ENCODE results near the gene PIM3.

The PIM3 gene

GRCh38 chr22:49922484-49922883 lies 38.1 kb upstream of the PIM3 start:
- no peak for DNase-seq (ENCODE audit: low read depth, low spot score)
- TF ChIP-seq CTCF (IDR thresholded peaks at IDR 0.05; ENCODE audit: insufficient read depth, low read length, missing control alignments): no peak
- ChIA-PET CTCF (no interaction called here), POLR2A (no interaction called here)
- no peak overlapping the region for H3K4me3 ChIP-seq (ENCODE audit: low read depth, low read length)

DNA sequence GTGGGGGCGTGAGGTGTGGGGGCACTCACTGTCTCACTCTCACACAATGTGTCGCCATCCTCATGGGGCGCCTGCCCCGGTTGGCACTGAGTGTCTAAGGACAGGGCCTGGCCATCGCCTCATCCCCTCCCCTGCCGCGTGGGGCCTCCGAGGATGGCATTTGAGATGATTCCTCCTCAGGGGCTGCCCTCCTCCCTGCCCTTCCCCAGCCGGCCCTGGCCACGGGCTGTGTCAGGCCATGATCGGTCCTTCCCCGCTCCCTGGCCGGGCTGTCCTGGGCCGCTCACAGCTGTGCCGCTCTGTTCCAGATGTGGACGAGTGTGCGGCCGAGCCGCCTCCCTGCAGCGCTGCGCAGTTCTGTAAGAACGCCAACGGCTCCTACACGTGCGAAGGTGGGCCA lies 37.6 kb upstream of the PIM3 start:
- DNase-seq (ENCODE audit: low read depth, low spot score): no peak
- TF ChIP-seq CTCF (IDR thresholded peaks at IDR 0.05; ENCODE audit: insufficient read depth, low read length, missing control alignments): no peak
- POLR2A ChIA-PET: no interaction called here
- H3K4me3 ChIP-seq (ENCODE audit: low read depth, low read length): no peak overlapping the region
- CTCF ChIA-PET: no interaction called here

- TF ChIP-seq CTCF (IDR thresholded peaks at IDR 0.05; ENCODE audit: insufficient read depth, low read length, missing control alignments): no peak
- POLR2A ChIA-PET: no interaction called here
- DNase-seq (ENCODE audit: low read depth, low spot score): no peak
- CTCF ChIA-PET: interaction anchor here (5.5 kb wide), 1 partner anchor 108 kb away, joined by 40 read pairs; no protein-coding TSS in a partner anchor
- no peak overlapping the region for H3K4me3 ChIP-seq (ENCODE audit: low read depth, low read length)
These were observed 37.1 kb upstream of the PIM3 start for GRCh38 chr22:49923445-49923844.

DNA sequence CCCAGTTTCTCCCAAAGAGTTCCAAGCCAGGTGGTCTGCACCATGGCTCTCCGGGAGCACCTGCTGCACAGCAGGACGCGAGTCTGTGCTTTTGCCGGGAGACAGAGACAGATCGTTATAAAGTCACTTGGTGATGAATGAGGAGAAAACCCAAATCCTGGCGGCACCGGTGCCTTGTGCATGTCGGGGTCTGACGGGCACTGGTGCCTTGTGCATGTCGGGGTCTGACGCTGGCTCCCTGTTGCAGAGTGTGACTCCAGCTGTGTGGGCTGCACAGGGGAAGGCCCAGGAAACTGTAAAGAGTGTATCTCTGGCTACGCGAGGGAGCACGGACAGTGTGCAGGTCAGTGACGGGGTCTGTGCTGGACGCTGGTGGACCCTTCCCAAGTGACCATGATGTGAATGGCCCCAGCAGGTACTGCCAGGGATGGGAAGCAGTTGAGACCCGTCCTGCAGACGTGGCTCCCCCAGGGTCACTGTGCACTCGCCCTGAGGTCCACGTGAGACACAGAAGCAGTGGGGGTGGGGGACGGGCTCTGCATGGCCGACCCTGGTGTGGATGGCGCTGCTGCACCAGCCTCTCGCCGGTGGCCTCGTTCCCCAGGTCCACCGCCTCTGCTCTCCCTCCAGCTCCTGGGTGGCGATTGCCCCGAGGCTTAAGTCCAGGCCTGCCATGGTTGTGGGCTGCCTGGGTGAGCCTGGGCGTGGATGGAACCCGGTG lies 36.3 kb upstream of the PIM3 start:
- ChIA-PET CTCF (interaction anchor here (5.5 kb wide), 1 partner anchor 107 kb away, joined by 40 read pairs; no protein-coding TSS in a partner anchor), POLR2A (no interaction called here)
- no peak overlapping the region for H3K4me3 ChIP-seq (ENCODE audit: low read depth, low read length)
- TF ChIP-seq CTCF (IDR thresholded peaks at IDR 0.05; ENCODE audit: insufficient read depth, low read length, missing control alignments): no peak
- DNase-seq (ENCODE audit: low read depth, low spot score): no peak

- CTCF ChIA-PET: interaction anchor here (5.5 kb wide), 1 partner anchor 105 kb away, joined by 40 read pairs; no protein-coding TSS in a partner anchor
- no peak overlapping the region for H3K4me3 ChIP-seq (ENCODE audit: low read depth, low read length)
- no peak for DNase-seq (ENCODE audit: low read depth, low spot score)
- POLR2A ChIA-PET: interaction anchor here (0.6 kb wide), 1 partner anchor 14 kb away, joined by 3 read pairs; no protein-coding TSS in a partner anchor
- no peak for TF ChIP-seq CTCF (IDR thresholded peaks at IDR 0.05; ENCODE audit: insufficient read depth, low read length, missing control alignments)
These were observed 34.9 kb upstream of the PIM3 start for GRCh38 chr22:49925525-49926128.

DNA sequence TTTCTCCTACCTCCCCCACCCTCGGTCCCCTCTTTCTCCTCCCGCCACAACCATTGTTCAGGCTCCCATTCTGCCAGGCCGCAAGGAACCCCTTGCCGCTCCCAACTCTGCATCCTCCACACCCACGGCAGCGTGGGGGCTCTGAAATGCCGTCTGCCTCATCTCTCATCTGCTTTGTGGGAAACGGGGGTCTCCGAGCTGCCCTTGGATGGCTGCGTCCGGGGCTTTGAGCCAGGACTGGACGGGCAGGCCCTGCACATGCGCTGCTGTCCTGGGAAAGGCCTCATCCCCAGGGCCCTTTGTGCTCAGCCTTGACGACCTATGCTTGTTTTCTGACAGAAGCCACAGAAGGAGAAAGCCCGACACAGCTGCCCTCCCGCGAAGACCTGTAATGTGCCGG lies 33.7 kb upstream of the PIM3 start:
- H3K4me3 ChIP-seq (ENCODE audit: low read depth, low read length): no peak overlapping the region
- ChIA-PET CTCF (interaction anchor here (0.9 to 5.5 kb wide), 2 partner anchors 87 to 104 kb away, joined by 3 to 40 read pairs; no protein-coding TSS in a partner anchor), POLR2A (no interaction called here)
- DNase-seq (ENCODE audit: low read depth, low spot score): no peak
- no peak for TF ChIP-seq CTCF (IDR thresholded peaks at IDR 0.05; ENCODE audit: insufficient read depth, low read length, missing control alignments)
